Glutamatergic neuron (in vitro differentiated cells): ENCODE data around the gene SNX27. TPM values are rescaled to one million over a fixed set of nuclear protein-coding genes. Genes with fewer than 3 reads are reported as not detected.
"Not testable (repeated sequence)": the region's sequence is repeated elsewhere in the genome, so short reads cannot be mapped to it uniquely, and the experiment has no call there.

Experiments
- DNase-seq: peaks from one replicate; pipeline ENCODE4 v3.0.0; 2022
- H3K27ac Mint-ChIP-seq: one replicate; pipeline ENCODE4 v1.8.0; 2020; ENCODE audit warnings: mild to moderate bottlenecking, mixed read lengths, inconsistent platforms; ENCODE audit not compliant: unreplicated experiment
- H3K27me3 Mint-ChIP-seq: one replicate; pipeline ENCODE4 v1.8.0; 2020; ENCODE audit warnings: mild to moderate bottlenecking, moderate library complexity, mixed read lengths, inconsistent platforms; ENCODE audit not compliant: unreplicated experiment
- H3K36me3 Mint-ChIP-seq: one replicate; pipeline ENCODE4 v1.8.0; 2020; ENCODE audit warnings: mild to moderate bottlenecking, mixed read lengths, inconsistent platforms; ENCODE audit not compliant: unreplicated experiment
- H3K4me1 Mint-ChIP-seq: one replicate; pipeline ENCODE4 v1.8.0; 2020; ENCODE audit warnings: mild to moderate bottlenecking, low read depth, mixed read lengths, inconsistent platforms; ENCODE audit not compliant: unreplicated experiment
- H3K4me3 Mint-ChIP-seq: one replicate; pipeline ENCODE4 v1.8.0; 2020; ENCODE audit warnings: mild to moderate bottlenecking, mixed read lengths, inconsistent platforms; ENCODE audit not compliant: unreplicated experiment
- H3K9me3 Mint-ChIP-seq: one replicate; pipeline ENCODE4 v1.8.0; 2020; ENCODE audit warnings: mild to moderate bottlenecking, moderate library complexity, mixed read lengths, inconsistent platforms; ENCODE audit not compliant: unreplicated experiment
- total RNA-seq: library from RNA; stranded (reverse); fragmentation: NEBNext Ultra II Directional; extraction: Animal tissue kit (Norgen Biotek cat#: 25700); gene quantifications from one replicate; pipeline ENCODE4 v1.2.1, GENCODE V29; 2021; ENCODE audit not compliant: unreplicated experiment
- TF ChIP-seq, protein P1 (sequence below): fragments of 200-600 bp; sonication (generic); IDR thresholded peaks from one replicate; pipeline ENCODE4 v1.5.0; 2021; ENCODE audit not compliant: partially characterized antibody, unreplicated experiment

Gene SNX27
- total RNA-seq, 1 donor from 2014 or later, result 39.3 TPM

DNA sequence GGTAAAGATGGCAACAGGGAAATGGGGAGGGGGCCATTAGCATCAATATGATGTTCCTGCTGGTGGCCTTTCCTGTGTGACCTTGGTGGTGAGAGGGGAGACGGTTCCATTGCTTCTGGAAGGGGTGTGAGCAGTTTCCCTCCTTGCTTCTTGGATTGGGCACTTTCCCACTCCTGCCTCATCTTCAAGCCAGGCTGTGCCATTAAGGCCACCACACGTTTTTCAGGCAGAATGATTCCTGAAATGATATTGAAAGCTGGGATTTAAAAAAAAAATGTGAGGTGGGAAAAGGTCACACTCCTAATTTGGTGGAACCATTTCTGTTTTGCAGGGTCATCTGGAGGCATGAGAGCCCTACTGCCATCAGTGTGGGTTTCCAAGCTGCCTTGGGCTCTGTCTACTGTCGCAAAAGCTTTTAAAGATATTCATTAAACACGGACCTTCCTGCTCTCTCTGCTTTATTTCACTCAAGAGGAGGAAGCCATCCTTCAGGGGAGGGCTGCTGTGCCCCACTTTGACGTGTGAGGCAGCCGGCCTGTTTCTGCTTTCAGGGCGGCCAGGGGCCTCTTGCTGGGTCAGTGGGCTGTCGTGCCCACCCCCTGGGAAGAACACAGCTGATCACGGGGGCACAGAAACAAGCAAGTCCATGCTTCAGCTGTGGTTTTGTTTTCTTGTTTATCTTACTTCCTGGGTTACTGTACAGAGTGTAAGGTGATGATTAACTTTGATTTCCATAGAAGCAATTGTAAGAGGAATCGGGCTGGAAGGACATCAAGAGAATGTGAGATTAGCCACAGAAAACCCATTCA, 117.5 kb downstream of the SNX27 start:
- Mint-ChIP-seq H3K27ac (no peak overlapping the region), H3K4me3 (no peak overlapping the region), H3K9me3 (no peaks in the 10 kb centered on the region), H3K27me3 (peaks cover 10% of the 10 kb centered on the region), H3K4me1 (peaks cover 14% of the 10 kb centered on the region), H3K36me3 (peaks cover 4% of the 10 kb centered on the region)
- DNase-seq, result no peak
- TF ChIP-seq, protein P1, sequence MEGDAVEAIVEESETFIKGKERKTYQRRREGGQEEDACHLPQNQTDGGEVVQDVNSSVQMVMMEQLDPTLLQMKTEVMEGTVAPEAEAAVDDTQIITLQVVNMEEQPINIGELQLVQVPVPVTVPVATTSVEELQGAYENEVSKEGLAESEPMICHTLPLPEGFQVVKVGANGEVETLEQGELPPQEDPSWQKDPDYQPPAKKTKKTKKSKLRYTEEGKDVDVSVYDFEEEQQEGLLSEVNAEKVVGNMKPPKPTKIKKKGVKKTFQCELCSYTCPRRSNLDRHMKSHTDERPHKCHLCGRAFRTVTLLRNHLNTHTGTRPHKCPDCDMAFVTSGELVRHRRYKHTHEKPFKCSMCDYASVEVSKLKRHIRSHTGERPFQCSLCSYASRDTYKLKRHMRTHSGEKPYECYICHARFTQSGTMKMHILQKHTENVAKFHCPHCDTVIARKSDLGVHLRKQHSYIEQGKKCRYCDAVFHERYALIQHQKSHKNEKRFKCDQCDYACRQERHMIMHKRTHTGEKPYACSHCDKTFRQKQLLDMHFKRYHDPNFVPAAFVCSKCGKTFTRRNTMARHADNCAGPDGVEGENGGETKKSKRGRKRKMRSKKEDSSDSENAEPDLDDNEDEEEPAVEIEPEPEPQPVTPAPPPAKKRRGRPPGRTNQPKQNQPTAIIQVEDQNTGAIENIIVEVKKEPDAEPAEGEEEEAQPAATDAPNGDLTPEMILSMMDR, result no peak

DNA sequence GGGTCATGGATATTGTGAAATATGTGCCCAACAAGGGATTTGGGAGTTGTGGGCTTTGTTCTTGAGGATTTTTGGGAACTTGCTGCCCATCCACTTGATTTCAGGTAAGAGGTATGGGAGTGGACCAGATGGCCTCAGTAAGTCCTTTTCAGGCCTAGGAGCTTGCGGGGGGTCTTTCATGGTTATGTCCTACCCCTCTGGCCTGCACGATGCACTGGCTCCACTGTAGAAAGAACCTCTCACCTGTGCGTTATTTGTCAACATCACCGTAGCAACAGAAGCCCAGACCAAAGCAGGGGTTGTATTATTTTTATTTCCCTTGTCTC, 118.1 kb downstream of the SNX27 start:
- H3K4me3 Mint-ChIP-seq, result no peak overlapping the region
- H3K9me3 Mint-ChIP-seq, result peaks cover 3% of the 10 kb centered on the region
- peaks cover 4% of the 10 kb centered on the region for H3K36me3 Mint-ChIP-seq
- TF ChIP-seq, protein P1, result no peak
- no peak for DNase-seq
- H3K4me1 Mint-ChIP-seq, result peaks cover 14% of the 10 kb centered on the region
- H3K27ac Mint-ChIP-seq, result no peak overlapping the region
- peaks cover 10% of the 10 kb centered on the region for H3K27me3 Mint-ChIP-seq

DNA sequence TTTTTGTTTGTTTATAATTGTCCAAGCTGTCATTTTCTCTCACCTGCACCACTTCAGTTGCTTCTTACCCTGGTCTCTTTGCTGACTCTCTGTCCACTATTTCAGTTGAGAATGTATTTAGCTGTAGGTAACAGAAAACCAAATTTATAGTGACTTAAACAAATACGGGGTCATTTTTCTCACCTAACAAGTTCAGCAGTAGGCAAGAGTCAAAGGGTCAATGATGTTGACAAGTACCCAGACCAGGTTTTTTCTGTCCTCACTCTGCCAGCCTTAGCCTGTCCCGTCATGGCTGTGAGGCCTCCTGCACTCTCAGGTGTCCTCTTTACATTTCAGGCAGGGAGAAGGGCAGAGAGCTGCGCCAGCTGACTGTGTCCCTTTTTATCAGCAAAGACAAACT, 121.3 kb downstream of the SNX27 start:
- H3K4me1 Mint-ChIP-seq, result peaks cover 8% of the 10 kb centered on the region
- H3K9me3 Mint-ChIP-seq, result peaks cover 6% of the 10 kb centered on the region

DNA sequence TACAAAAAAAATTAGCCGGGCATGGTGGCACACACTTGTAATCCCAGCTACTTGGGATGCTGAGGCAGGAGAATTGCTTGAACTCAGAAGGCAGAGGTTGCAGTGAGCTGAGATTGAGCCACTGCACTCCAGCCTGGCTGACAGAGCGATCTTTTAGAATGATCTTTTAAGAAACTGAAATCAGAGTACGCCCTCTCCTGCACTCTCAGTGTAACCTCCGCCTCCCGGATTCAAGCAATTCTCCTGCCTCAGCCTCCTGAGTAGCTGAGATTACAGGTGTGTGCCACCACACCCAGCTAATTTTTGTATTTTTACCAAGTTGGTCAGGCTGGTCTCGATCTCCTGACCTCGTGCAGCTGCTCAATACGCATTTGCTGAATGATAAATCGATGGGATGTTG, 122.1 kb downstream of the SNX27 start:
- not testable (repeated sequence) for H3K27me3 Mint-ChIP-seq, H3K4me3 Mint-ChIP-seq, DNase-seq, H3K4me1 Mint-ChIP-seq, H3K27ac Mint-ChIP-seq, H3K9me3 Mint-ChIP-seq
- H3K36me3 Mint-ChIP-seq, result peaks cover 21% of the 10 kb centered on the region

More for the DNA sequence above, 121.3 kb downstream of the SNX27 start:
- Mint-ChIP-seq H3K36me3 (peaks cover 17% of the 10 kb centered on the region), H3K27ac (no peak overlapping the region), H3K27me3 (peaks cover 5% of the 10 kb centered on the region), H3K4me3 (no peak overlapping the region)
- TF ChIP-seq, protein P1, result no peak
- DNase-seq, result no peak

DNA sequence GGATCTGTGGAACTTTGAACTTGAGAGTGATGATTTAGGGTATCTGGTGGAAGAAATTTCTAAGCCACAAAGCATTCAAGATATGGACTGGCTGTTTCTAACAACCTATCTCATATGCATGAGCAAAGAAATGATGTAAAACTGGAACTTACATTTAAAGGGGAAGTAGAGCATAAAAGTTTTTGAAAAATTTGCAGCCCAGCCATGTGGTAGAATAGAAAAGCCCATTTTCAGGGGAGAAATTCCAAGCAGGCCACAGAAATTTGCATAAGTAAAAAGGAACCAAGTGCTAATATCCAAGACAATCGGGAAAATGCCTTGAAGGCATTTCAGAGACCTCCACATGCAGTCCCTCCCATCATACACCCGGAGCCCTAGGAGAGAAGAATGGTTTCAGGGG, 125.2 kb downstream of the SNX27 start:
- Mint-ChIP-seq H3K27ac (no peak overlapping the region), H3K9me3 (peaks cover 6% of the 10 kb centered on the region), H3K4me1 (no peaks in the 10 kb centered on the region), H3K36me3 (peaks cover 17% of the 10 kb centered on the region), H3K27me3 (peaks cover 5% of the 10 kb centered on the region), H3K4me3 (no peak overlapping the region)
- TF ChIP-seq, protein P1, result no peak
- DNase-seq, result no peak
